Sigmoid colon (tissue), 7 donors: Measurements from ENCODE around the gene CENPVL3. TPM values are rescaled to one million over a fixed set of nuclear protein-coding genes. Genes with fewer than 3 reads are reported as not detected.

Source experiments
- DNase-seq: peaks from one replicate; pipeline ENCODE4 v3.0.0-alpha.2; 2019
- H3K27ac ChIP-seq, 4 donors: fragments of 200-600 bp; sonication (generic); one replicate each; pipeline ENCODE4 v1.5.1; 2016 to 2019; ENCODE audit warnings: mild to moderate bottlenecking in 1 of 4
- H3K27me3 ChIP-seq, 3 donors: fragments of 200-600 bp; sonication (generic); one replicate each; pipeline ENCODE4 v1.5.1; 2019; ENCODE audit warnings: mild to moderate bottlenecking in 1 of 3
- H3K36me3 ChIP-seq, 4 donors: fragments of 200-600 bp; sonication (generic); one replicate each; pipeline ENCODE4 v1.5.1; 2016 to 2019
- H3K4me1 ChIP-seq, 4 donors: fragments of 200-600 bp; sonication (generic); one replicate each; pipeline ENCODE4 v1.5.1; 2017 to 2019
- H3K4me3 ChIP-seq, 4 donors: fragments of 200-600 bp; sonication (generic); one replicate each; pipeline ENCODE4 v1.5.1; 2017 to 2019; ENCODE audit warnings: mild to moderate bottlenecking in 2 of 4, moderate library complexity in 1 of 4
- H3K9me3 ChIP-seq, 4 donors: fragments of 200-600 bp in 3 of 4; sonication (generic) in 3 of 4; one replicate each; pipeline versions ENCODE4 v1.5.1 to v1.6.1; 2013 to 2019
- EP300 ChIP-seq, 4 donors: sonication (generic); formaldehyde crosslinking; IDR thresholded peaks; one replicate each; pipeline ENCODE4 v1.6.1; 2017; ENCODE audit warnings: antibody characterized with exemption in 4 of 4
- POLR2A ChIP-seq, 2 donors: fragments of 450-650 bp; IDR thresholded peaks; one replicate each; pipeline ENCODE4 v1.6.1; 2016; ENCODE audit warnings: antibody characterized with exemption in 2 of 2, mild to moderate bottlenecking in 2 of 2, moderate library complexity in 2 of 2
- POLR2AphosphoS5 ChIP-seq, 4 donors: sonication (generic); formaldehyde crosslinking; IDR thresholded peaks; one replicate each; pipeline ENCODE4 v1.6.1; 2017; ENCODE audit warnings: antibody characterized with exemption in 4 of 4
- WGBS, 2 donors: extraction: QIAGEN DNeasy Blood & Tissue Kit; methylation state at CpG; one replicate each; pipeline ENCODE4 v1.1.7; 2013; 5-methylcytosine and 5-hydroxymethylcytosine counted together
- intact Hi-C: fragments of 100-400 bp; cut with DNase I; formaldehyde crosslinking; loops from one replicate; pipeline ENCODE4 v1.15.1; 2023
- polyA plus RNA-seq, 3 donors: library from polyadenylated mRNA; stranded (reverse); fragments of 200-250 nt; gene quantifications; one replicate each; pipeline ENCODE4 v1.2.3, GENCODE V29; 2013
- total RNA-seq, 4 donors: library from RNA; depleted of rRNA; stranded (reverse); fragments of >200 nt; gene quantifications; one replicate each; pipeline ENCODE4 v1.1.0, GENCODE V29; 2016
- TF ChIP-seq, protein P1 (sequence below), 4 experiments: fragments of 450-650 bp in 3 of 4; fragments of 200-600 bp in 1 of 4; IDR thresholded peaks; one replicate each; pipeline ENCODE4 v1.5.1; 2016 to 2019; ENCODE audit warnings: antibody characterized with exemption in 4 of 4, mild to moderate bottlenecking in 3 of 4, moderate library complexity in 2 of 4
- donor health status: healthy with polysubstance abuse.
- donor health status: Bipolar disorder and iron deficiency.
- donor health status: healthy.

The CENPVL3 gene
- total and polyA plus RNA-seq, 7 donors: 0.36 TPM; not detected in 6

DNA sequence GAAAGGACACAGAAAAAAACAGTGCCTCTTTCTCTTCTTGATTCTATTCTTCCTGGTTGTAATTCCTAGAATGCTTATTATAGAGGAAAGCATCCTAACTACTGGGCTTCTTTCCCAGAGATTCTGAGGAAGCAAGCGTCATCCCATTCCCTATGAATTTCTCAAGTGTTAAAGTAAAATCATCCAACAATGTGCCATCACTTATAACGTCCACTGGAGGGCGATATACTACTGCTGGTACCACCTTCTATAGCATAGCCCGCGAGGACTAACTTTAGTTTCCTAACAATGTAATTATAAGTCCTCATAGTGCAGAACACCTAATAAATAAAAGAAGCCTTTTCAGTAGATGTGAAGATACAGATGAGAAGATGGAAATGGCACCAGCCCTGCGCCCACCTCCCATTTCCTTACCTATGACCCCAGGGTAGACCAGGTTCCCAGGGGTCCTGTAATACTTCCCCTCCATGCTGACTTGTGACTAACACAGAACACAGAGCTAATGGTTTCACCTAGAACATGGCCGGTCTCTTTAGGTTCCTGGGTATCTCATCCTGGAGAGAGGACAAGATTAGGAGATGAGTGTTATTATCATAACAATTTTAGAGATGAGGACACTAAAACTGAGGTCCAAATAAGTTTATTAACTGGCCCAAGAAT, 4.2 kb downstream of the CENPVL3 start:
- H3K4me1 ChIP-seq: no peaks in the 10 kb centered on the region
- H3K4me3 ChIP-seq: no peak overlapping the region
- no peak for DNase-seq
- no peaks in the 10 kb centered on the region for H3K36me3 ChIP-seq
- H3K9me3 ChIP-seq: no peaks in the 10 kb centered on the region
- 11 to 21% methylated on average over 7 of the region's 7 CpGs for WGBS, 2 donors
- intact Hi-C loops: no loop called here
- H3K27ac ChIP-seq: no peak overlapping the region
- TF ChIP-seq POLR2AphosphoS5 (IDR thresholded peaks at IDR 0.05) (no peak), POLR2A (IDR thresholded peaks at IDR 0.05) (no peak), EP300 (IDR thresholded peaks at IDR 0.05) (no peak)
- TF ChIP-seq, protein P1, sequence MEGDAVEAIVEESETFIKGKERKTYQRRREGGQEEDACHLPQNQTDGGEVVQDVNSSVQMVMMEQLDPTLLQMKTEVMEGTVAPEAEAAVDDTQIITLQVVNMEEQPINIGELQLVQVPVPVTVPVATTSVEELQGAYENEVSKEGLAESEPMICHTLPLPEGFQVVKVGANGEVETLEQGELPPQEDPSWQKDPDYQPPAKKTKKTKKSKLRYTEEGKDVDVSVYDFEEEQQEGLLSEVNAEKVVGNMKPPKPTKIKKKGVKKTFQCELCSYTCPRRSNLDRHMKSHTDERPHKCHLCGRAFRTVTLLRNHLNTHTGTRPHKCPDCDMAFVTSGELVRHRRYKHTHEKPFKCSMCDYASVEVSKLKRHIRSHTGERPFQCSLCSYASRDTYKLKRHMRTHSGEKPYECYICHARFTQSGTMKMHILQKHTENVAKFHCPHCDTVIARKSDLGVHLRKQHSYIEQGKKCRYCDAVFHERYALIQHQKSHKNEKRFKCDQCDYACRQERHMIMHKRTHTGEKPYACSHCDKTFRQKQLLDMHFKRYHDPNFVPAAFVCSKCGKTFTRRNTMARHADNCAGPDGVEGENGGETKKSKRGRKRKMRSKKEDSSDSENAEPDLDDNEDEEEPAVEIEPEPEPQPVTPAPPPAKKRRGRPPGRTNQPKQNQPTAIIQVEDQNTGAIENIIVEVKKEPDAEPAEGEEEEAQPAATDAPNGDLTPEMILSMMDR (IDR thresholded peaks at IDR 0.05): peak in 1 of 4 experiments; percentile 33
- H3K27me3 ChIP-seq: peaks cover 0 to 13% (median 5%) of the 10 kb centered on the region in 3 donors

DNA sequence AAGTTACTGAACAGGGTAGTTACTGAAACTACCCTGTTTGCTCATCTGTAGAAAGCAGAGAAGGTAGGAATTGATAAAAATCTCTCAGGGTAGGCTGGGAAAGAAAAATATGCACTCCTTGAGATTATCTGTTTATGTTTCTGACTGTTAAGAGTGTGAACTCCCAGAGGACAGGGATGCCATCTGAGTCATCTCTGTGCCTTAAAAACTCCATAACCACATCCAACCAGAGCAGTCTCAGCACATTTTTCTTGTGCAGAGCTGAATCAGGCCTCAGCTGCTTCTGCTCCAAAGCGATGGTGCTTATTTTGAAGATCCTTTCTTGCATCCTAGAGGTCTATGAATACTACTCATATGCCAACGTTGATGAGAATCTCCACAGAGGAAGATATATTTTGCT, 9.9 kb downstream of the CENPVL3 start:
- Histone ChIP-seq H3K36me3 (no peaks in the 10 kb centered on the region), H3K9me3 (no peaks in the 10 kb centered on the region), H3K27me3 (peaks cover 0 to 5% (median 0%) of the 10 kb centered on the region in 3 donors), H3K4me1 (no peaks in the 10 kb centered on the region), H3K4me3 (no peak overlapping the region), H3K27ac (no peak overlapping the region)
- TF ChIP-seq POLR2AphosphoS5 (IDR thresholded peaks at IDR 0.05): no peak
- no peak for TF ChIP-seq POLR2A (IDR thresholded peaks at IDR 0.05)
- TF ChIP-seq, protein P1 (IDR thresholded peaks at IDR 0.05): no peak
- no peak for TF ChIP-seq EP300 (IDR thresholded peaks at IDR 0.05)
- intact Hi-C loops: no loop called here
- DNase-seq: no peak
- WGBS, 2 donors: 78 to 87% methylated on average over 2 of the region's 2 CpGs

DNA sequence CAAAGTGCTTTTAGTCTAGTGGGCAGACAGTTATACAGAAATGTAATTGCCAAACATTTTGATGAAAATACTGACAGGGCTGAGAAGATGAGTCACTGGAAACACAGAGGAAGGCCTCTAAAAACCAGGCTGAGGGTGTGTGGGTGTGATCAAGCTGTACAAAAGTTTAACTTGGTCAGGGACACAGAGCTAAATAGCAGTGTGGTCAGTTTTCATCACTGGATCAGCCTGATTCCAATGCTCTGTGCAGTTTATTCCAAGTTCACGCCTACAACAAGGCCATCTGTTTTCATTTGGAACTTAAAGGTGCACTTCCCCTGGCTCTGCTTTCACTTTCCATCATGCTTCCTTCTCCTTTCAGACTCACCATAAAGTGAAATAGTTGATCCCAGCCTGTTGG, 10.6 kb downstream of the CENPVL3 start:
- Histone ChIP-seq H3K27me3 (peaks cover 0 to 5% (median 0%) of the 10 kb centered on the region in 3 donors), H3K4me1 (no peaks in the 10 kb centered on the region), H3K36me3 (no peaks in the 10 kb centered on the region), H3K27ac (no peak overlapping the region), H3K4me3 (no peak overlapping the region), H3K9me3 (no peaks in the 10 kb centered on the region)
- 19% methylated on average over 1 of the region's 1 CpG for WGBS, 2 donors
- DNase-seq: no peak
- no peak for TF ChIP-seq EP300 (IDR thresholded peaks at IDR 0.05)
- TF ChIP-seq POLR2AphosphoS5 (IDR thresholded peaks at IDR 0.05): no peak
- TF ChIP-seq, protein P1 (IDR thresholded peaks at IDR 0.05): no peak
- intact Hi-C loops: no loop called here

DNA sequence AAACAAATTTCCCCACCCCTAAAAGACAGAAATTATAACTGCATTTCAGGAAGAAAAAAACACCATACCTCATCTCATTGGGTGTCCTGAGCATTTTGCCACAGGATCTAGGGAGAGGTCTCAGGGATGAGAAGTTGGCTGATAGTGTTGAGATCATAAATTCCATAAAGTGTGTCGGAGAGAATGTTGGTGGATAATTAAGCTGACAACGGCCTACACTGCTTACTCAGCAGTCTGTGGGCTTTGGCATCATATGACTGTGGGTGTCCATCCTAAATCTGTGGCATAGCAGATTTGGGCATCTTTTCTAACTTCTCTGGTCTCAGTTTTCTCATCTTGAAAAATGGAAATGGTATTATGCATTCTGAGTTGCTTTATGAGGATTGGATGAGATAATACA, 12.3 kb downstream of the CENPVL3 start:
- Histone ChIP-seq H3K36me3 (no peaks in the 10 kb centered on the region), H3K27me3 (peaks cover 0 to 5% (median 0%) of the 10 kb centered on the region in 3 donors), H3K4me1 (no peaks in the 10 kb centered on the region), H3K27ac (no peak overlapping the region), H3K4me3 (no peak overlapping the region), H3K9me3 (no peaks in the 10 kb centered on the region)
- intact Hi-C loops: no loop called here
- 14 to 58% methylated on average over 2 of the region's 2 CpGs for WGBS, 2 donors
- DNase-seq: no peak
- TF ChIP-seq, protein P1 (IDR thresholded peaks at IDR 0.05): no peak
- TF ChIP-seq EP300 (IDR thresholded peaks at IDR 0.05) (no peak), POLR2AphosphoS5 (IDR thresholded peaks at IDR 0.05) (no peak), POLR2A (IDR thresholded peaks at IDR 0.05) (no peak)

DNA sequence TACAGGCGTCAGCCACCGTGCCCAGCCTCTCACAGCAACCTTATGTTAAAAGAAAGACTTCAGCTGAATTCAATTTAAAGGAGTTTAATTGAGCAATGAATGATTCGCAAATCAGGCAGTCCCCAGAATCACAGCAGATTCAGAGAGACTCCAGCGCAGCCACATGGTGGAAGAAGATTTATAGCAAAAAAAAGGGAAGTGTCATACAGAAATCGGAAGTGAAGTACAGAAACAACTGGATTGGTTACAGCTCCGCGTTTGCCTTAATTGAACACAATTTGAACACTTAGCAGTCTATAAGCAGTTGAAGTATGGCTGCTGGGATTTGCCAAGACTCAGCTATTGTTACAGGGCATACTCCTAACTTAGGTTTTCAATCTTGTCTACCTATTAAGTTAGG, 19.8 kb downstream of the CENPVL3 start:
- Histone ChIP-seq H3K27ac (no peak overlapping the region), H3K9me3 (no peaks in the 10 kb centered on the region), H3K36me3 (no peaks in the 10 kb centered on the region), H3K4me1 (no peaks in the 10 kb centered on the region), H3K4me3 (no peak overlapping the region), H3K27me3 (peaks cover 0 to 3% (median 0%) of the 10 kb centered on the region in 3 donors)
- no peak for DNase-seq
- TF ChIP-seq, protein P1 (IDR thresholded peaks at IDR 0.05): no peak
- intact Hi-C loops: no loop called here
- WGBS, 2 donors: 57 to 78% methylated on average over 7 of the region's 7 CpGs
